ENCODE results near the gene OR52B2.

The OR52B2 gene

GRCh38 chr11:6199174-6199810 is 29.2 kb upstream of the OR52B2 start, which contains the start of gene OR52W1:
OR52W1 (plus strand) TSS chr11:6199224; CDS start chr11:6199224, 0 bp downstream.
- no peak within 1 kb of the TSS for H3K4me3 ChIP-seq (ENCODE audit: low read depth, low read length)
- TF ChIP-seq CTCF (conservative IDR thresholded peaks at IDR 0.05; ENCODE audit: low read depth, low read length), result no peak
- no peak for DNase-seq (ENCODE audit: low read depth)

GRCh38 chr11:6197466-6198200 is 27.5 kb upstream of the OR52B2 start:
- TF ChIP-seq CTCF (conservative IDR thresholded peaks at IDR 0.05; ENCODE audit: low read depth, low read length), result no peak
- H3K4me3 ChIP-seq (ENCODE audit: low read depth, low read length), result no peak overlapping the region
- DNase-seq (ENCODE audit: low read depth), result no peak

GRCh38 chr11:6196396-6196795 is 26.3 kb upstream of the OR52B2 start:
- TF ChIP-seq CTCF (conservative IDR thresholded peaks at IDR 0.05; ENCODE audit: low read depth, low read length), result no peak
- H3K4me3 ChIP-seq (ENCODE audit: low read depth, low read length), result no peak overlapping the region
- DNase-seq (ENCODE audit: low read depth), result no peak

GRCh38 chr11:6194065-6194581 is 24.0 kb upstream of the OR52B2 start:
- DNase-seq (ENCODE audit: low read depth), result no peak
- TF ChIP-seq CTCF (conservative IDR thresholded peaks at IDR 0.05; ENCODE audit: low read depth, low read length), result no peak
- no peak overlapping the region for H3K4me3 ChIP-seq (ENCODE audit: low read depth, low read length)

- no peak for TF ChIP-seq CTCF (conservative IDR thresholded peaks at IDR 0.05; ENCODE audit: low read depth, low read length)
- no peak for DNase-seq (ENCODE audit: low read depth)
- no peak overlapping the region for H3K4me3 ChIP-seq (ENCODE audit: low read depth, low read length)
Observed at GRCh38 chr11:6191742-6192141, 21.6 kb upstream of the OR52B2 start.

GRCh38 chr11:6175440-6175839 is 5.3 kb upstream of the OR52B2 start:
- TF ChIP-seq CTCF (conservative IDR thresholded peaks at IDR 0.05; ENCODE audit: low read depth, low read length), result no peak
- no peak for DNase-seq (ENCODE audit: low read depth)
- no peak overlapping the region for H3K4me3 ChIP-seq (ENCODE audit: low read depth, low read length)
